A549 (cell line): ENCODE results near the gene GOPC.

ENCODE experiments used
- CBX8 ChIP-seq: fragments of 200-600 bp; sonication (generic); IDR thresholded peaks from 2 replicates; pipeline ENCODE4 v1.6.1; 2016
- CEBPB ChIP-seq, 2 experiments: fragments of >200 bp in 1 of 2; sonication (Bioruptor Twin) in 1 of 2; formaldehyde crosslinking in 1 of 2; IDR thresholded peaks; 2 replicates each; pipeline ENCODE4 v1.6.1; 2012 to 2016
- HDAC2 ChIP-seq: fragments of 200-600 bp; sonication (generic); IDR thresholded peaks from 2 replicates; pipeline ENCODE4 v1.6.1; 2016
- NFE2L2 ChIP-seq: fragments of 150-350 bp; conservative IDR thresholded peaks from 2 replicates; pipeline ENCODE4 v1.6.1; 2014; ENCODE audit warnings: low read length
- NR3C1 ChIP-seq: fragments of >200 bp; sonication (Bioruptor Twin); formaldehyde crosslinking; IDR thresholded peaks from 3 replicates; pipeline ENCODE4 v1.6.1; 2017
- POLR2A ChIP-seq: IDR thresholded peaks from 2 replicates; pipeline ENCODE4 v1.6.1; 2012; ENCODE audit warnings: mild to moderate bottlenecking, low read length
- TFCP2L1 ChIP-seq: fragments of 250-450 bp; sonication (Bioruptor Pico); IDR thresholded peaks from 2 replicates; pipeline ENCODE4 v1.5.0; 2021; ENCODE audit warnings: mild to moderate bottlenecking
- ZSCAN20 ChIP-seq: fragments of 250-450 bp; sonication (Bioruptor Pico); IDR thresholded peaks from 2 replicates; pipeline ENCODE4 v1.8.0; 2022; ENCODE audit warnings: mild to moderate bottlenecking, moderate library complexity
- TF ChIP-seq, protein P1 (sequence below): IDR thresholded peaks from 2 replicates; pipeline ENCODE4 v1.6.1; 2012
- TF ChIP-seq, protein P2 (sequence below): fragments of >200 bp; sonication (Bioruptor Twin); formaldehyde crosslinking; IDR thresholded peaks from 3 replicates; pipeline ENCODE4 v1.5.1; 2016
- TF ChIP-seq, protein P3 (sequence below): fragments of 150-350 bp; IDR thresholded peaks from 2 replicates; pipeline ENCODE4 v1.6.1; 2014; ENCODE audit warnings: low read depth, mild to moderate bottlenecking, low read length
- TF ChIP-seq, protein P4 (sequence below): fragments of 200-600 bp; sonication (generic); IDR thresholded peaks from 2 replicates; pipeline ENCODE4 v1.6.1; 2016; ENCODE audit warnings: antibody characterized with exemption, mild to moderate bottlenecking, moderate library complexity

DNA sequence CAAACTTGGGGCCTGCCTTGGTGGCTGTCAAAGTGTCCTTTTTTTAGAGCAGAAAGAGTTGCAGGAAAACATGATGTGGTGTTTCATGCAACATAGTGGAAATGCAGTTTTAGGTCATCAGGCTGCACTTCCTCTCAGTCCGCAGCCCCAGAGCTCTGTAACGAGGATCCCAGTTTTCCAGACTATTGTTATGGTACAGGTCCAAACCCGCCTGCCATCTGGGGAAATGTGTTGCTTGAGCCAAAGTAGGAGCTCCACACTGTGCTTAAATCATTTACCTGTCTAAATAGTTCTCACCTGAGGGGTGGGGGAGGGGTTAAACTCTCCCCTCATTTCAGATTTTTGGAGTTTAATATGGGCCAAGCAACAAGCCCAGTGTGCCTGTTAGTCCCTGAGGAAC is 59.8 kb downstream of the GOPC start:
- TF ChIP-seq, protein P1, sequence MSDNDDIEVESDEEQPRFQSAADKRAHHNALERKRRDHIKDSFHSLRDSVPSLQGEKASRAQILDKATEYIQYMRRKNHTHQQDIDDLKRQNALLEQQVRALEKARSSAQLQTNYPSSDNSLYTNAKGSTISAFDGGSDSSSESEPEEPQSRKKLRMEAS, result no peak
- no peak for TF ChIP-seq NFE2L2
- TF ChIP-seq, protein P2, sequence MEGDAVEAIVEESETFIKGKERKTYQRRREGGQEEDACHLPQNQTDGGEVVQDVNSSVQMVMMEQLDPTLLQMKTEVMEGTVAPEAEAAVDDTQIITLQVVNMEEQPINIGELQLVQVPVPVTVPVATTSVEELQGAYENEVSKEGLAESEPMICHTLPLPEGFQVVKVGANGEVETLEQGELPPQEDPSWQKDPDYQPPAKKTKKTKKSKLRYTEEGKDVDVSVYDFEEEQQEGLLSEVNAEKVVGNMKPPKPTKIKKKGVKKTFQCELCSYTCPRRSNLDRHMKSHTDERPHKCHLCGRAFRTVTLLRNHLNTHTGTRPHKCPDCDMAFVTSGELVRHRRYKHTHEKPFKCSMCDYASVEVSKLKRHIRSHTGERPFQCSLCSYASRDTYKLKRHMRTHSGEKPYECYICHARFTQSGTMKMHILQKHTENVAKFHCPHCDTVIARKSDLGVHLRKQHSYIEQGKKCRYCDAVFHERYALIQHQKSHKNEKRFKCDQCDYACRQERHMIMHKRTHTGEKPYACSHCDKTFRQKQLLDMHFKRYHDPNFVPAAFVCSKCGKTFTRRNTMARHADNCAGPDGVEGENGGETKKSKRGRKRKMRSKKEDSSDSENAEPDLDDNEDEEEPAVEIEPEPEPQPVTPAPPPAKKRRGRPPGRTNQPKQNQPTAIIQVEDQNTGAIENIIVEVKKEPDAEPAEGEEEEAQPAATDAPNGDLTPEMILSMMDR, result no peak
- TF ChIP-seq TFCP2L1 (CRISPR knock-in tag), result no peak
- TF ChIP-seq NR3C1, result no peak
- no peak for TF ChIP-seq HDAC2
- no peak for TF ChIP-seq CEBPB (IDR thresholded peaks at IDR 0.05)
- no peak for TF ChIP-seq POLR2A
- TF ChIP-seq, protein P3, sequence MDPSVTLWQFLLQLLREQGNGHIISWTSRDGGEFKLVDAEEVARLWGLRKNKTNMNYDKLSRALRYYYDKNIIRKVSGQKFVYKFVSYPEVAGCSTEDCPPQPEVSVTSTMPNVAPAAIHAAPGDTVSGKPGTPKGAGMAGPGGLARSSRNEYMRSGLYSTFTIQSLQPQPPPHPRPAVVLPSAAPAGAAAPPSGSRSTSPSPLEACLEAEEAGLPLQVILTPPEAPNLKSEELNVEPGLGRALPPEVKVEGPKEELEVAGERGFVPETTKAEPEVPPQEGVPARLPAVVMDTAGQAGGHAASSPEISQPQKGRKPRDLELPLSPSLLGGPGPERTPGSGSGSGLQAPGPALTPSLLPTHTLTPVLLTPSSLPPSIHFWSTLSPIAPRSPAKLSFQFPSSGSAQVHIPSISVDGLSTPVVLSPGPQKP, result no peak
- TF ChIP-seq, protein P4, sequence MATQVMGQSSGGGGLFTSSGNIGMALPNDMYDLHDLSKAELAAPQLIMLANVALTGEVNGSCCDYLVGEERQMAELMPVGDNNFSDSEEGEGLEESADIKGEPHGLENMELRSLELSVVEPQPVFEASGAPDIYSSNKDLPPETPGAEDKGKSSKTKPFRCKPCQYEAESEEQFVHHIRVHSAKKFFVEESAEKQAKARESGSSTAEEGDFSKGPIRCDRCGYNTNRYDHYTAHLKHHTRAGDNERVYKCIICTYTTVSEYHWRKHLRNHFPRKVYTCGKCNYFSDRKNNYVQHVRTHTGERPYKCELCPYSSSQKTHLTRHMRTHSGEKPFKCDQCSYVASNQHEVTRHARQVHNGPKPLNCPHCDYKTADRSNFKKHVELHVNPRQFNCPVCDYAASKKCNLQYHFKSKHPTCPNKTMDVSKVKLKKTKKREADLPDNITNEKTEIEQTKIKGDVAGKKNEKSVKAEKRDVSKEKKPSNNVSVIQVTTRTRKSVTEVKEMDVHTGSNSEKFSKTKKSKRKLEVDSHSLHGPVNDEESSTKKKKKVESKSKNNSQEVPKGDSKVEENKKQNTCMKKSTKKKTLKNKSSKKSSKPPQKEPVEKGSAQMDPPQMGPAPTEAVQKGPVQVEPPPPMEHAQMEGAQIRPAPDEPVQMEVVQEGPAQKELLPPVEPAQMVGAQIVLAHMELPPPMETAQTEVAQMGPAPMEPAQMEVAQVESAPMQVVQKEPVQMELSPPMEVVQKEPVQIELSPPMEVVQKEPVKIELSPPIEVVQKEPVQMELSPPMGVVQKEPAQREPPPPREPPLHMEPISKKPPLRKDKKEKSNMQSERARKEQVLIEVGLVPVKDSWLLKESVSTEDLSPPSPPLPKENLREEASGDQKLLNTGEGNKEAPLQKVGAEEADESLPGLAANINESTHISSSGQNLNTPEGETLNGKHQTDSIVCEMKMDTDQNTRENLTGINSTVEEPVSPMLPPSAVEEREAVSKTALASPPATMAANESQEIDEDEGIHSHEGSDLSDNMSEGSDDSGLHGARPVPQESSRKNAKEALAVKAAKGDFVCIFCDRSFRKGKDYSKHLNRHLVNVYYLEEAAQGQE, result no peak
- TF ChIP-seq ZSCAN20 (CRISPR knock-in tag), result no peak
- no peak for TF ChIP-seq CBX8
